Right hindlimb (tissue), 1 donor: ENCODE results near the gene CATSPERE.
"Not testable (repeated sequence)": the region's sequence is repeated elsewhere in the genome, so short reads cannot be mapped to it uniquely, and the experiment has no call there.

Source experiments
- DNase-seq: peaks from one replicate; pipeline ENCODE4 v3.0.0-alpha.2; 2018

CATSPERE gene

DNA sequence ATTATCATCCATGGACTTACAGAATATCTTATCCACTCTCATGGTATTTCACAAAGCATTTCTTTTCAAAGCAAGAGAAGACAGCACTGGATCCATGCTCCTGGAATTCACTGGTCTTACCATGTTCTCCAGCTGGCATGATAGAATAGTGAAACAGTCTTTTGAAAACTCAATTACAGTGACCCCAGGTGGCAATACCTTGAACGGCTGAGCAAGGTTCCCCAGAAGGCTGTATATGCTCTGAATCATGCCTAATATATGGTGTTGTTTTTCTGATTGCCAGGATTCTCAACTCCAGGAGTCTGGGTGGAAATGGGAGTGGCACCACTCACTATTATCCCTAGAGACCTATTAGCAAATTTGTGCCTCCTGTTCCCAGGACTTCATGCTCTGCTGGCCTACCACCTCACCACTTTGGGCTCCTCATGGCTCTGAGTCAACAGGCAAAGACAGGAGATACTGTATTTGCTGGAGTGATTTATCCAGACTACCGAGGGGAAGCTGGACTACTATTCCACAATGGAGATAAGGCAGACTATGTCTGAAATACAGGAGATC, 87.6 kb downstream of the CATSPERE start:
- no peak for DNase-seq

DNA sequence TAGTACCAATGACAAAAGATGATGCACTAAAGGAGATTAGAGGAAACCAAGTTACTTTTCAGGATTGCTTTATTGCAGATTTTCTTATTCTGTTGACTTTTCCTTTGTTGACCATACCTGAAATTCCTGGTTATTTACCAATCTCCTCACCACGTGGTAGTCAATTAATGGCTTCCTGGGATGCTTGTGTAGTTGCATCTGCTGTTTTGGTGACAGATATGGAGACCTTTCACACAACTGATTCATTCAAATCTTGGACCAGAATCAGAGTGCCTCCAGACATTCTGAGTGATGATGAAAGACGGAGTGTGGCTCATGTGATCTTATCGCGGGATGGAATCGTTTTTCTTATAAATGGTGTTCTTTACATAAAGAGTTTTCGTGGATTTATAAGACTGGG, 91.3 kb downstream of the CATSPERE start:
- no peak for DNase-seq

- no peak for DNase-seq
These were observed 95.2 kb downstream of the CATSPERE start for GRCh38 chr1:244556263-244556662.

DNA sequence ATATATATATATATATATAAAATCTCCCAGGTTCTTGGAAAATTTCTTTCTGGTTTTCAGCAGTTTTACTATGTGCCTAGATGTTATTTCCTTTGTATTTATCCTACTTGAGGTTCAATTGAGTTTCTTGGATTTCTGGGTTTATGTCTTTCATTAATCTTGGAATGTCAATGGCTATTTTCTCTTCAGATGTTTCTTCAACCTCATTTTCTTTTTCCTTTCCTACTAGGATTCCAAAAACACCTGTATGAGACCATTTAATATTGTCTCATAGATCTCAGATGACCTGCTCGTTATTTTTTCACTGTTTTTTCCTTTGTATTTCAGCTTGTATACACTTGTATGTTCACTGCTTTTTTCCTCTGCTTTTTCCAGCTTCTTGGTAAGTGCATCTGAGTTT, 96.5 kb downstream of the CATSPERE start:
- DNase-seq = no peak

DNA sequence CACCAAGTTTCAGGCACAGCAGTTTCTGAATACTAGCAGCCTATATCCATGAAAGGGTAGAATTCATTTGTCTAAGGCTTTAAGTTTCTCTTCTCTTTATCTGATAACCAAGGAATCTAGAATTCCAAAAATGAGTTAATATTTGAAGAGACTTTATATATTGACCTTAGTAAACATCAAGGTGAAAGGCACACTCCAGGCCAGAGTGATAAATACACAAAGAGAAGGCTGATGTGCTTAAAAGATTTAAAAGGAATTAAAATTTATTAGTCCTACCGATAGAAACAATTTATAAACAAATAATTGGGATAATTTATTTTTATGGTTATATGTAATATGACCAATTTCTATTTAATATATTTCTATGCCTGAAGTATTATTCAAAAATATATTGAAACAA, 98.5 kb downstream of the CATSPERE start:
- DNase-seq = no peak

DNA sequence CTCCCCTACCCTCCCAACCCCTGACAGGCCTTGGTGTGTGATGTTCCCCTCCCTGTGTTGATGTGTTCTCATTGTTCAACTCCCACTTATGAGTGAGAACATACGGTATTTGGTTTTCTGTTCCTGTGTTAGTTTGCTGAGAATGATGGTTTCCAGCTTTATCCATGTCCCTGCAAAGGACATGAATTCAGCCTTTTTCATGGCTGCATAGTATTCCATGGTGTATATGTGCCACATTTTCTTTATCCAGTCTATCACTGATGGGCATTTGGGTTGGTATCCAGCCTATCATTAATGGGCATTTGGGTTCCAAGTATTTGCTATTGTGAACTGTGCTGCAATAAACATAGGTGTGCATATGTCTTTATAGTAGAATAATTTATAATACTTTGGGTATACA, 101.8 kb downstream of the CATSPERE start:
- not testable (repeated sequence) for DNase-seq

- no peak for DNase-seq
These were observed 112.7 kb downstream of the CATSPERE start for GRCh38 chr1:244573768-244574167.

DNA sequence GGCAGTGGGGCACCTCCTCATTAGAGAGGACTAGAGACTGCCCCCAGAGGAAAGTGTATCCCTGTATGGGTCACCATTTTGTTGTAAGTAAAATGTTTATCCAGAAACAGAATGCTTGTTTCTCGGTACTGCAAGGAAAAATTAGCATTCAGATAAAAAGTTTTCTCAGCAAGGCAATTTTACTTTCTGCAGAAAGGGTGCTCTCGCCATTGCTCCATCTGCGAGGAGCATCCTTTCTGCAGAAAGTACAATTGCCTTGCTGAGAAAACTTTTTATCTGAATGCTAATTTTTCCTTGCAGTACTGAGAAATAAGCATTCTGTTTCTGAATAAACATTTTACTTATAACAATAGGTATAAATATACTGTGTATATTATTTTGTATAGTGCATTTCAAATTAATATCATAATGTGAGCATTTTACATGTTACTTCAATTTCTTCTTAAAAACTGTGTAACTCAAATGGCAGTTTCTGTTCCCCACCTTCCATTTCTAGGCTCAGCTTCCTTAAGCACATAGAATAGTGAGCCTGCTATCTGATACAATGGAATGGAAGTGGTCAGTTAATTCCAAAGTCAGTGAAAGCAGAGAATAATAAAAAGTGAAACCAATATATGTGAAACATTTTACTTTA, 115.3 kb downstream of the CATSPERE start:
- no peak for DNase-seq

DNA sequence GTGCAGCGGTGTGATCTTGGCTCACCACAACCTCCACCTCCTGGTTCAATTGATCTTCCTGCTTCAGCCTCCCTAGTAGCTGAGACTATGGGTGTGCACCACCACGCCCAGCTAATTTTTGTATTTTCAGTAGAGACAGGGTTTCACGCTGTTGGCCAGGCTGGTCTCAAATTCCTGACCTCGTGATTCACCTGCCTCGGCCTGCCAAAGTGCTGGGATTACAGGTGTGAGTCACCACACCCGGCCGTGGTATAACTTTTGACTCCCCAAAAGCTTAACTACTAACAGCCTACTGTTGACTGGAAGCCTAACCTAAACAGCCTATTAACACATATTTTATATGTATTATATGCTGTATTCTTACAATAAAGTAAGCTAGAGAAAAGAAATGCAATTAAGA, 117.1 kb downstream of the CATSPERE start:
- DNase-seq = not testable (repeated sequence)

GRCh38 chr1:244583358-244583982, 122.4 kb downstream of the CATSPERE start:
- no peak for DNase-seq

DNA sequence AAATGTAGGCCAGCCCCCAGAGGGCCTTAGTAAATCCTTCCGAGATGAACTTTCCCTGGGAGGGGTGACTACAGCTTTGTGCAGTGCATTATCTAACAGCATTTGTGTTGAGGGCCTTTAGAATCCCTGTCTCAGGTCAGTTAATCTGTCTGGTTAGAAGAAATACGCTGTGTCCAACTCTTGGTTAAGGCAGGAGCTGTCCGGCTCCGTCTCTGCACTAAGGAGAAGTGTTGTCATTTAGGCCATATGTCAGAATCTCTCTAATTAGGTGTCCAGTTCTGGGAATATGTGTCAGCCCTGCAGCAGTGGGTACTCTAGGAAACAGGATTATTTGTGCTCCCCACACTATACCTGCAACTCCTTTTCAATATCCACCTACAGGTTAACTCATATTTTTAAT, 124.8 kb downstream of the CATSPERE start:
- no peak for DNase-seq

DNA sequence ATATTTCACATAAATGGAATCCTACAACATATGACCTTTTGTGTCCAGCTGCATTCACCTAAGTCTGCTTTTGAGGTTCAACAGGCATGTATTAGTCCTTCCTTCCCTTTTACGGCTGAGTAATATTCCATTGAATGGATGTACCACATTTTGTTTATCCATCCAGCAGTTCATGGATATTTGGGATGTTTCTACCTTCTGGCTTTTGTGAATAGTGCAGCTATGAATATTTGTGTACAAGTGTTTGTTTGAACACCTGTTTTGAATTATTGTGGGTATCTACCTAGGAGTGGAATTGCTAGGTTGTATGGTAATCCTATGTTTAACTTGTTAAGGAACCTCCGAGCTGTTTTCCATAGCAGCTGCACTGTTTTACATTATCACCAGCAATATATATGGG, 129.6 kb downstream of the CATSPERE start:
- no peak for DNase-seq

DNA sequence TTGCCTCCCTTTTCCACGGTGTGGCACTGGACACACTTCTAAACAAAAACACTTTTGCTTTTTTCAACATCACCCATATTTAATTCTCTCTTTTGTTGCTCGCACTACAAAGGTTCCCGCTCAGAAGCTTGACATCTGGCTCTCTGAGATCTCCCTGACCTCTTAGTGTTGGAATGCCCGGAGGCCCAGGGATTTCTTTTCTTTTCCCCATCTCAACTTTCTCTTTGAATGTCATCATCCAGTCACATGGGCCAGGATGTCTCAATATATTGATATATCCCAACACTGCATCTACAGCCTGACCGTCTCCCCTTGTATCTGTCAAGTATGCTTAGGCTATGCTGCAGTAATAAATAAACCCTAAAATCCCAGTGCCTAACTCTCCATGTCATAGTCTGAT, 137.5 kb downstream of the CATSPERE start:
- no peak for DNase-seq

DNA sequence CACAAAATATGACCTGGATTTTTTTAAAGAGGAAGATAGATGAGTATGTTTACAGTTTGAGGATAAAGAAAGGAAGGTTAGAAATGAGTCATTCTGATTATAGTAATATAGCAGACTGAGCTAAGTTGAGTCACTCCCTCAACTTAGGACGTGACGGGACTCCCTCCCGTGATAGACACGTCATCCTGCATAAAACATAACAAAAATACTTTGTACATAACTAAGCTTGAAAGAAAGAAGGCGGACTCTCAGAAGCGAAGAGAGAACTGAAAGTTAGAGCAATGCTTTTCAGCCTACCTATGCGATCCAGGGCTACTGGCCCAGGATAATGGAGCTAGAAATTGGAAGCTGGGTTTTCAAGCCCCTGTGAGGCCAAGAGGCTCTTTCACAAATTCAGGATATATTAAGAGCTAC, 138.9 kb downstream of the CATSPERE start:
- no peak for DNase-seq

- DNase-seq = no peak
These were observed 140.3 kb downstream of the CATSPERE start for GRCh38 chr1:244601336-244601735.

- DNase-seq = no peak
These were observed 142.4 kb downstream of the CATSPERE start for GRCh38 chr1:244603498-244603897.

GRCh38 chr1:244605835-244606370, 144.8 kb downstream of the CATSPERE start:
- no peak for DNase-seq

GRCh38 chr1:244614113-244614836, 153.2 kb downstream of the CATSPERE start:
- DNase-seq = no peak

DNA sequence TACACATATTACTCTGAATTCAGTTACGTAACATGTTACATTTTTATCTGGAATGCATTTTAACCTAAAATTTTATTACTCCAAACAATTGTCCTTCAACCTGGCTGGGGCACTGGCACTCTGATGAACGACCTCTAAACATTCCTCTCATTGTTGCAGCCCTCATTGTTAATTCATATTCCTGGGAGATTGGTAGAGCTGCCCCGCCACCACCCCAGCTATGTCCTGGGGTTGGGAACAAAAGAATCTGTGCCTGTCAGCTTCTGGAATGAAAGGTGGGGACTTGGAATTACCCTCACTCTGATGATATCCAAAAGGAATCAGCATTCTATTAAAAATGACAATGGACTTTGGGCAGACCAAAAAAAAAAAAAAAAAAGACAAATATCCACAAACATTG, 153.8 kb downstream of the CATSPERE start:
- no peak for DNase-seq

DNA sequence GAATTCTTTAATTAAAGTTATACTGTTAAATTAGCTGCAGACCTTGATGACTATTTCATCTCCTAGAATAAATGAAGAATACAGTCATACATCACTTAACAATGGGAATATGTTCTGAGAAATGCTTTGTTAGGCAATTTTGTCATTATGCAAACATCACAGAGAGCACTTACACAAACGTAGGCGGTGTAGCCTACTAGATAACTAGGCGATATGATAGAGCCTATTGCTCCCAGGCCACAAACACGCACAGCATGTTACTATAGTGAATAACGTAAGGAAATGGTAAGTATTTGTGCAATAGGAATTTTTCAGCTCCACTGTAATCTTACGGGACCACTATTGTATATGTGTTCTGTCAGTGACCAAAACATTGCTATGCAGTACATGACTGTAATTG, 154.2 kb downstream of the CATSPERE start:
- no peak for DNase-seq

- DNase-seq = no peak
These were observed 165.6 kb downstream of the CATSPERE start for GRCh38 chr1:244626709-244627108.

GRCh38 chr1:244628789-244629188, 167.7 kb downstream of the CATSPERE start:
- no peak for DNase-seq

- DNase-seq = no peak
These were observed 172.1 kb downstream of the CATSPERE start for GRCh38 chr1:244633140-244633539.

DNA sequence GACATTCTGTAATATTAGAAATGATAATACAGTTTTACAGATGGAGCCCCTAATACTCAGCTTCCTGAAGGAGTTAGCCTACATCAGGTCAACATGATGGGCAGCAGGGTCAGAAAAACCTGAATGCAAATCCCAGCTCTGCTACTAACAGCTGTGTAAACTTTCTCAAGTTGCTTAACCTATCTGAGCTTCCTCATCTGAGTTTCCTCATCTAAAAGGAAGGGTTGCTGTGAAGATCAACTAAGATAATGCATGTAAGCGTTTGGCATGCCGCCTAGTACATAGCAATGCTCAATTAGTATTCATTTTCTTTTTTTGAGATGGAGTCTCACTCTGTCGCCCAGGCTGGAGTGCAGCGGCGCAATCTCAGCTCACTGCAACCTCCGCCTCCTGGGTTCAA, 173.5 kb downstream of the CATSPERE start:
- DNase-seq = no peak
